Globus pallidus (tissue), 1 donor: ENCODE measurements around the gene UCP3.

Experiments
- DNase-seq: peaks from one replicate; pipeline ENCODE4 v3.0.0-alpha.2; 2015; ENCODE audit warnings: low spot score

Gene UCP3

DNA sequence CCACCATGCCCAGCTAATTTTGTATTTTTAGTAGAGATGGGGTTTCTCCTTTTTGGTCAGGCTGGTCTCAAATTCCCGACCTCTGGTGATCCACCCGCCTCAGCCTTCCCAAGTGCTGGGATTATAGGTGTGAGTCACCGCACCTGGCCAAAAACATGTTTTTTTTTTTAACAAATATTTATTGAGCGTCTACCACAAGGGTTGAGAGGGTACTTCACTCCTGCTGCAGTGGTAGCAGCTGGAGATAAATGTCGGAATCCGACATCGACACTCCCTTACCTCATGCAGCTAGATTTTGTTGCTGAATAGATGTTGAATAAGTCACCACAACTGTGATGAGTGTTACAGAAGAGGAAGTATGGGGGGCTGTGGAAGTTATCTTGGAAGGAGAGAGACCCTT is 57.1 kb downstream of the UCP3 start:
- no peak for DNase-seq

DNA sequence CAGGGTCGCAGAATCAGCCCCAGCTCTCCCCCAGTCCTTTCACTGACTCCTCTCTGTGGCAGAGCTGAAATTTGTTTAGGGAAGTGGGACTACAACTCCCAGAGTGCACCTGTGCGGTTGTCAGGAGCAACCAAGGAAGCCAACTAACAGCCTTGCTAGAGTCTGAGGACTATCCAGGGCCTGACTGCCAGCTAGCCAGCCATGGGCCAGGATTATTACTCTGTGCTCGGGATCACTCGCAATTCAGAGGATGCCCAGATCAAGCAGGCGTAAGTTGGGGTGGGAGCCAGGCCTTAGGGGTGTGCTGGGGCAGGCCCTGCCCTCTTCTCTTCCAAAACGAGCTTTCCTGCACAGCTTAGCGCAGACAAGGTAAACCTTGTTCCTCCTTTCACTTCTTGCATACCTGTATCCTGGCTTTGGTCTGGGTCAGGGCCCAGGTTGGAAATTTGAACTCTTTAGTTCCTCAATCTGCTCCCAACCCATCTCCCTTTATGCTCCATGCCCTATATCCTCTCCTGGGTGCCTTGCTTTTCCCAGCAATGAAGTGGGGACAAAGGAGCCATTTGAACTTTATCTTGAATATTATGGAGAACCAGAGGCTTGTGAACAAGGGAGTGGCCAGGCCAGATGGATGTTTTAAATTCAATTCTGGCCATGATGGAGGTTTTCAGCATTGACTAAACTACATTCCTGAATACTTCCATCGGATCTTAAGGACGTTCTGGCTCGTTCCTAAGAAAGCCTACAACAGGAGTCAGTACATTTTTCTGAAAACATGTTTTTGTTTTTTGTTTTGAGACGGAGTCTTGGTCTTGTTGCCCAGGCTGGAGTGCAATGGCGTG is 57.8 kb downstream of the UCP3 start, which contains the start of gene DNAJB13:
DNAJB13 (plus strand) TSS at position 158 of the 842 bp plus-strand sequence; CDS start at position 202, 44 bp downstream.
- no peak for DNase-seq
